Right lobe of liver (tissue), 6 donors: Measurements from ENCODE around the gene METTL1. TPM values are rescaled to one million over a fixed set of nuclear protein-coding genes. Genes with fewer than 3 reads are reported as not detected.

Experiments
- ATAC-seq, 4 donors: fragments of 200-7000 bp; cut with Tn5 transposase; one replicate each; pipeline ENCODE4 v1.9.1; 2020; ENCODE audit warnings: mild to moderate bottlenecking in 4 of 4, moderate library complexity in 4 of 4
- DNase-seq, 3 donors: peaks; one replicate each; pipeline ENCODE4 v3.0.0-alpha.2; 2020
- H3K27ac ChIP-seq, 3 donors: fragments of 200-600 bp; one replicate each; pipeline ENCODE4 v1.8.0; 2022
- H3K27me3 ChIP-seq, 2 donors: fragments of 200-600 bp; one replicate each; pipeline ENCODE4 v1.8.0; 2022
- H3K36me3 ChIP-seq, 4 donors: fragments of 200-600 bp; sonication (generic) in 1 of 4; one replicate each; pipeline versions ENCODE4 v1.5.1 to v1.8.0; 2017 to 2022; ENCODE audit warnings: control low read depth in 1 of 4
- H3K4me1 ChIP-seq, 4 donors: fragments of 200-600 bp; sonication (generic) in 1 of 4; one replicate each; pipeline versions ENCODE4 v1.5.1 to v1.8.0; 2017 to 2022; ENCODE audit warnings: control low read depth in 1 of 4
- H3K4me3 ChIP-seq, 3 donors: fragments of 200-600 bp; one replicate each; pipeline ENCODE4 v1.8.0; 2022
- H3K9me3 ChIP-seq, 4 donors: fragments of 200-600 bp; sonication (generic) in 1 of 4; one replicate each; pipeline versions ENCODE4 v1.5.1 to v1.8.0; 2017 to 2022; ENCODE audit warnings: control low read depth in 1 of 4
- CTCF ChIP-seq, 4 donors: fragments of 200-600 bp in 3 of 4; fragments of 450-650 bp in 1 of 4; IDR thresholded peaks; one replicate each; pipeline versions ENCODE4 v1.5.1 to v1.8.0; 2016 to 2022; ENCODE audit warnings: antibody characterized with exemption in 4 of 4, mild to moderate bottlenecking in 2 of 4
- POLR2A ChIP-seq: fragments of 450-650 bp; IDR thresholded peaks from one replicate; pipeline ENCODE4 v1.6.1; 2017; ENCODE audit warnings: antibody characterized with exemption, mild to moderate bottlenecking
- WGBS: methylation state at CpG from one replicate; pipeline ENCODE4 v1.1.6; 2018; ENCODE audit warnings: low coverage, low lambda C conversion rate; ENCODE audit not compliant: insufficient coverage; ENCODE audit errors: missing lambda C conversion rate; 5-methylcytosine and 5-hydroxymethylcytosine counted together
- intact Hi-C, 2 donors: fragments of 100-400 bp; cut with DNase I; formaldehyde crosslinking; loops; one replicate each; pipeline versions ENCODE4 v1.11.2 to v1.14.1; 2022
- total RNA-seq, 6 experiments: library from RNA; depleted of rRNA in 2 of 6; stranded (reverse); fragments of >200 nt in 2 of 6; fragmentation: NEBNext Ultra II Directional in 3 of 6; extraction: Animal tissue kit (Norgen Biotek cat#: 25700) in 3 of 6; gene quantifications; one replicate each; pipeline versions ENCODE4 v1.1.0 to v1.2.4, GENCODE V29; 2016 to 2023
- donor health status: DM: no; HTN: yes; CAD: no.
- donor health status: DM: no; HTN: no; CAD: no.
- donor health status: DM: no; HTN: no; CAD: no.
- donor health status: DM: no; HTN: yes; CAD: no.
- donor health status: DM: no; HTN: yes; CAD: no.

Gene METTL1
- total RNA-seq, 6 experiments from 2014 or later, result 9.7 to 13.6 (median 10.3) TPM

- intact Hi-C loops, result no loop called here
- H3K9me3 ChIP-seq, result no peaks in the 10 kb centered on the region
- TF ChIP-seq CTCF (IDR thresholded peaks at IDR 0.05) (no peak), POLR2A (no peak)
- H3K4me3 ChIP-seq, result no peak overlapping the region
- ATAC-seq (no peak), DNase-seq (no peak)
- H3K27me3 ChIP-seq, result no peaks in the 10 kb centered on the region
- H3K4me1 ChIP-seq, result peaks cover 0 to 25% (median 0%) of the 10 kb centered on the region in 4 donors
- WGBS, result 87% methylated on average over 5 of the region's 14 CpGs
- peaks cover 0 to 33% (median 5%) of the 10 kb centered on the region in 4 donors for H3K36me3 ChIP-seq
- H3K27ac ChIP-seq, result no peak overlapping the region
Measured at GRCh38 chr12:57813111-57813970, 41.4 kb upstream of the METTL1 start.

- ATAC-seq, result no peak
- DNase-seq, result no peak
- H3K27ac ChIP-seq, result no peak overlapping the region
- intact Hi-C loops, result no loop called here
- TF ChIP-seq POLR2A (no peak), CTCF (IDR thresholded peaks at IDR 0.05) (no peak)
- H3K36me3 ChIP-seq, result peaks cover 0 to 52% (median 9%) of the 10 kb centered on the region in 4 donors
- no peak overlapping the region for H3K4me3 ChIP-seq
- H3K9me3 ChIP-seq, result no peaks in the 10 kb centered on the region
- H3K27me3 ChIP-seq, result no peaks in the 10 kb centered on the region
- 91% methylated on average over 6 of the region's 10 CpGs for WGBS
- H3K4me1 ChIP-seq, result peaks cover 0 to 11% (median 0%) of the 10 kb centered on the region in 4 donors
Measured at GRCh38 chr12:57811028-57811755, 39.3 kb upstream of the METTL1 start.

- Histone ChIP-seq H3K4me1 (peaks cover 0 to 11% (median 0%) of the 10 kb centered on the region in 4 donors), H3K27me3 (no peaks in the 10 kb centered on the region), H3K27ac (no peak overlapping the region), H3K4me3 (no peak overlapping the region), H3K36me3 (peaks cover 0 to 56% (median 9%) of the 10 kb centered on the region in 4 donors), H3K9me3 (no peaks in the 10 kb centered on the region)
- intact Hi-C loops, result no loop called here
- DNase-seq (no peak), ATAC-seq (no peak)
- no peak for TF ChIP-seq CTCF (IDR thresholded peaks at IDR 0.05)
- TF ChIP-seq POLR2A, result no peak
- WGBS, result 97% methylated on average over 5 of the region's 5 CpGs
Measured at GRCh38 chr12:57810450-57810849, 38.5 kb upstream of the METTL1 start.

GRCh38 chr12:57809425-57809824 lies 37.5 kb upstream of the METTL1 start:
- no peak for DNase-seq
- no peaks in the 10 kb centered on the region for H3K27me3 ChIP-seq
- intact Hi-C loops, result loop anchor here in 1 of 2 donors (10.0 kb wide), 1 partner anchor 95 kb away; no protein-coding TSS in a partner anchor
- no peak overlapping the region for H3K27ac ChIP-seq
- no peak overlapping the region for H3K4me3 ChIP-seq
- TF ChIP-seq POLR2A (no peak), CTCF (IDR thresholded peaks at IDR 0.05) (no peak)
- 86% methylated on average over 3 of the region's 3 CpGs for WGBS
- peaks cover 0 to 4% (median 0%) of the 10 kb centered on the region in 4 donors for H3K4me1 ChIP-seq
- no peak for ATAC-seq
- H3K9me3 ChIP-seq, result no peaks in the 10 kb centered on the region
- peaks cover 0 to 65% (median 9%) of the 10 kb centered on the region in 4 donors for H3K36me3 ChIP-seq
